ENCODE results near the gene RNF11. TPM values are rescaled to one million over a fixed set of nuclear protein-coding genes. Genes with fewer than 3 reads are reported as not detected.

RNF11 gene
- total RNA-seq, 1 donor from 2014 or later, result 87.3 TPM

DNA sequence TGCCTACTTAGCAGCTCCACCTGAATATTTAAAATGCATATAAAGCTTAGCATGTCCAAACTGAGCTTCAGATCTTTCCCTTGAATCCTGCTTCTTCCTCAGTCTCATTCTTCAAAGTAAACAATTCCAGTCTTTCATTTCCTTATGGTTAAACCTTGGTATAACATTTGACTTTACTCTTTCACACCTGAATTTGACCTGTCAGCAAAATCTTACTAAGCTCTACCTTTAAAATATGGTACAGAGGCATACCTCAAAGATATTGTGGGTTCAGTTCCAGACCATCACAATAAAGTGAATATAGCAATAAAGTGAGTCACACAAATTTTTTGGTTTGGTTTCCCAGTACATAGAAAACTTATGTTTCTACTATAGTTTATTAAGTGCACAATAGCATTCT, 42.5 kb upstream of the RNF11 start:
- Histone ChIP-seq H3K36me3 (ENCODE audit: control insufficient read depth, insufficient read depth, low read length) (no peaks in the 10 kb centered on the region), H3K4me3 (ENCODE audit: low read depth, low read length) (no peak overlapping the region), H3K27me3 (ENCODE audit: control insufficient read depth, insufficient read depth, low read length) (peaks cover 3% of the 10 kb centered on the region)
- TF ChIP-seq, protein P1, sequence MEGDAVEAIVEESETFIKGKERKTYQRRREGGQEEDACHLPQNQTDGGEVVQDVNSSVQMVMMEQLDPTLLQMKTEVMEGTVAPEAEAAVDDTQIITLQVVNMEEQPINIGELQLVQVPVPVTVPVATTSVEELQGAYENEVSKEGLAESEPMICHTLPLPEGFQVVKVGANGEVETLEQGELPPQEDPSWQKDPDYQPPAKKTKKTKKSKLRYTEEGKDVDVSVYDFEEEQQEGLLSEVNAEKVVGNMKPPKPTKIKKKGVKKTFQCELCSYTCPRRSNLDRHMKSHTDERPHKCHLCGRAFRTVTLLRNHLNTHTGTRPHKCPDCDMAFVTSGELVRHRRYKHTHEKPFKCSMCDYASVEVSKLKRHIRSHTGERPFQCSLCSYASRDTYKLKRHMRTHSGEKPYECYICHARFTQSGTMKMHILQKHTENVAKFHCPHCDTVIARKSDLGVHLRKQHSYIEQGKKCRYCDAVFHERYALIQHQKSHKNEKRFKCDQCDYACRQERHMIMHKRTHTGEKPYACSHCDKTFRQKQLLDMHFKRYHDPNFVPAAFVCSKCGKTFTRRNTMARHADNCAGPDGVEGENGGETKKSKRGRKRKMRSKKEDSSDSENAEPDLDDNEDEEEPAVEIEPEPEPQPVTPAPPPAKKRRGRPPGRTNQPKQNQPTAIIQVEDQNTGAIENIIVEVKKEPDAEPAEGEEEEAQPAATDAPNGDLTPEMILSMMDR (IDR thresholded peaks at IDR 0.05; ENCODE audit: insufficient read depth, low read length, poor library complexity, severe bottlenecking), result no peak
- no peak for DNase-seq (ENCODE audit: low read depth)

DNA sequence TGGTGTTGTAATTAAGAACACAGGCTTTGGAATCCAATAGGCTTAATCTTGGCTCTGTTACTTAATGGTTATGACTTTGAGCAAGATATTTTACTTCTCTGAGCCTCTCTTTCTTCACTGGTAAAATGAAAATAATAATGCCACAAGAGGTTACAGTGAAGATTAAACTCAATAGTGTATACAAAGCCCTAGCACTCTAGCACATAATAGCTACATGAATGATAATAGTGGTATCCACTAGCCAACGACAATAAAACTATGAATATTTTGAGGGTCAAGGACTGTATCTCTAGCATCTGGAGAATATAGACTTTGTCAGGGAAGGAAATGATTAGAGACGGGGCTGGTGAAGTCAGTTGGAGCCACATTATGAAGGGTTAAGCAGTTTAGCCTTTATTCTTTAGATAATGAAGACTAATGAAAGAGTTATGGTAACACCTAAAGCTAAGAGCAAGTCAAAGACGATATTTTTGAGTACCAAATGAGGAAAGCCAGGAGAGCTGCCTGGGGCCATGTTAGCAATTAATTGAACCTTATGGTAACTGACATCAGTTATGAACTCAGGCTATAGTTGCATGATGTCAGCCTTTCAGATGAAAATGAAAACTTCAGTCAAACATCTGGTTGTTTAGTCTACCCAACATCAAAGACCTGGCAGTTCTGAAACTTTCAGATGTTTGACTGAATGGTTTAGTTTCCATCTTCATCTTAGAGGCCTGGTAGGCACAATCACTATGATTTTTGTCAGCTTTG, 32.8 kb upstream of the RNF11 start:
- no peaks in the 10 kb centered on the region for H3K36me3 ChIP-seq (ENCODE audit: control insufficient read depth, insufficient read depth, low read length)
- no peak for DNase-seq (ENCODE audit: low read depth)
- no peaks in the 10 kb centered on the region for H3K27me3 ChIP-seq (ENCODE audit: control insufficient read depth, insufficient read depth, low read length)
- no peak overlapping the region for H3K4me3 ChIP-seq (ENCODE audit: low read depth, low read length)
- TF ChIP-seq, protein P1 (IDR thresholded peaks at IDR 0.05; ENCODE audit: insufficient read depth, low read length, poor library complexity, severe bottlenecking), result no peak

DNA sequence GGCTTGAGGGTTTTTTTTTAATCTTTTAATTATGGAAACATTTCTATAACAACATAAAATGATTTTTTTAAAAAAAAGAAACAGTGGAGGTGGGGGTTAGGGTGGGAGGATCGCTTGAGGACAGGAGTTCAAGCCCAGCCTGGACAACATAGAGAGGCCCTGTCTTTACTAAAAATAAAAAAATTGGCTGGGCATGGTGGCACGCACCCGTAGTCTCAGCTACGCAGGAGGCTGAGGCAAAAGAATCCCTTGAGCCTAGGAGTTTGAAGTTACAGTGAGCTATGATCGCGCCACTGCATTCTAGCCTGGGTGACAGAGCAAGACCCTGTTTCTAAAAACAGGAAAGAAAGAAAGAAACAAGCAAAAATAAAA, 32.2 kb upstream of the RNF11 start:
- no peaks in the 10 kb centered on the region for H3K36me3 ChIP-seq (ENCODE audit: control insufficient read depth, insufficient read depth, low read length)
- TF ChIP-seq, protein P1 (IDR thresholded peaks at IDR 0.05; ENCODE audit: insufficient read depth, low read length, poor library complexity, severe bottlenecking), result no peak

DNA sequence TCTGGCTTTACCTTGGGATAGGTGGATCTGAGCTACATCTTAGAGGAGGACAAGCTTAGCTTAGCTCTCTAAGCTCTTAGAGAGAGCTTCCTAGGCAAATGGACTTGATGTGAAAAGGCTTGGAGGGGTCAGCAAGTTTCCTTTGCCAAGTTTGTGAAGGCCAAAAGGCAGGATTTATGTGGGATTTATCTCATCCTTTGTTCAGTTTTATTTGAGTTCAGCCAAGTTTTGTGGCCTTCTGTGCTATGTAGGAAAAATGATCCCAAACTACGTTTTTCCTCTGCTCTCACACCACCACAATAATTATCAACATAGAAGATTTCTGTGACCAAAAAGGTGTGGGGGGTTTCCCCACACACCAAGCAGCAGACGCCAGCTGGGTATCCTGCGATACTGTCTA, 26.0 kb upstream of the RNF11 start:
- no peak for DNase-seq (ENCODE audit: low read depth)
- TF ChIP-seq, protein P1 (IDR thresholded peaks at IDR 0.05; ENCODE audit: insufficient read depth, low read length, poor library complexity, severe bottlenecking), result no peak
- H3K4me3 ChIP-seq (ENCODE audit: low read depth, low read length), result no peak overlapping the region
- no peaks in the 10 kb centered on the region for H3K36me3 ChIP-seq (ENCODE audit: control insufficient read depth, insufficient read depth, low read length)
- no peaks in the 10 kb centered on the region for H3K27me3 ChIP-seq (ENCODE audit: control insufficient read depth, insufficient read depth, low read length)

More for the DNA sequence above, 32.2 kb upstream of the RNF11 start:
- Histone ChIP-seq H3K4me3 (ENCODE audit: low read depth, low read length) (no peak overlapping the region), H3K27me3 (ENCODE audit: control insufficient read depth, insufficient read depth, low read length) (no peaks in the 10 kb centered on the region)
- no peak for DNase-seq (ENCODE audit: low read depth)

DNA sequence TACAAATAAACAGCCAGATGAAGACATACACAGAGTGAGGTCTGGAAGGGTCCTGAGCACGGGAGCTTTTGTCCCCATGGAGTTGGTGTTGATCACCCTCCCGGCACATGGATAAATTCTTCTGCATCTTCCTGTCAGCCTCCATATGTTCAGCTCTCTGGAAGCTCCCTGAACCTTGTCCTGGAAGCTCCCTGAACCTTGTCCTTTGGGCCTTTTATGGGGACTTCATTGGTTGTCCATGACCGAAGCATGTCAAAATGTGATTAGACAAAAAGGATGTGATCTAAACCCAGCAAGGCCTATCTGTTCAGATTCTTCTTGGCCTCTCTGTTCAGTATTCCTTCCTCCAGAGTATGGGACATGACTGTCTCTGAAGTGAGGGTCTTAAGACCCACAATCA, 25.4 kb upstream of the RNF11 start:
- no peak overlapping the region for H3K4me3 ChIP-seq (ENCODE audit: low read depth, low read length)
- TF ChIP-seq, protein P1 (IDR thresholded peaks at IDR 0.05; ENCODE audit: insufficient read depth, low read length, poor library complexity, severe bottlenecking), result no peak
- DNase-seq (ENCODE audit: low read depth), result no peak
- H3K27me3 ChIP-seq (ENCODE audit: control insufficient read depth, insufficient read depth, low read length), result no peaks in the 10 kb centered on the region
- H3K36me3 ChIP-seq (ENCODE audit: control insufficient read depth, insufficient read depth, low read length), result no peaks in the 10 kb centered on the region

DNA sequence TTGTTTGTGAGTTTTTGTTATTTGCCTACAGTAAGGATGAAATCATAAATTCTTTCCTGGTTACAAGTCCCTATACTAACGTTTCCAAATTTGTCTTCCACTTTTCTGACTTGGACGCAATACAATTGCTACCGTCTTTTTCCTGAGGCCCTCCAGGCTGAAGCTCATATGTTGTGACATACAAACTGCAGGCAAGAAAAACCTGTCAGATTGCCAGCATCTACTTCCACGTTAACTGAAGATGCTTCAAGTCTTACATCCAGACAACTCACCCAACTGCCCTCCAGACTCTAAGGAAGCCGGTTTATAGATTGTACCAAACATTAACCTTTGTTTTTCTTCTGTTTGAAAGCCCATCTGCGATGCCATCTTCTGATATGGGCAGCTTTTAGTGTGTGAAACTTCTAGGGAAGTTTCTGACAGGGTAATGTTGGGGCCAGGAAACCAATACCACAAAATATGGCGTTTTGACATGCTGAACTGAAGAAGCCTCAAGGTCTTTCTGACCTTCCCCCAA, 21.4 kb upstream of the RNF11 start:
- Histone ChIP-seq H3K36me3 (ENCODE audit: control insufficient read depth, insufficient read depth, low read length) (no peaks in the 10 kb centered on the region), H3K4me3 (ENCODE audit: low read depth, low read length) (no peak overlapping the region), H3K27me3 (ENCODE audit: control insufficient read depth, insufficient read depth, low read length) (no peaks in the 10 kb centered on the region)
- DNase-seq (ENCODE audit: low read depth), result no peak
- TF ChIP-seq, protein P1 (IDR thresholded peaks at IDR 0.05; ENCODE audit: insufficient read depth, low read length, poor library complexity, severe bottlenecking), result no peak

Data from kidney epithelial cell (primary cell).